ENCODE results near the gene PLCL1.

The PLCL1 gene

DNA sequence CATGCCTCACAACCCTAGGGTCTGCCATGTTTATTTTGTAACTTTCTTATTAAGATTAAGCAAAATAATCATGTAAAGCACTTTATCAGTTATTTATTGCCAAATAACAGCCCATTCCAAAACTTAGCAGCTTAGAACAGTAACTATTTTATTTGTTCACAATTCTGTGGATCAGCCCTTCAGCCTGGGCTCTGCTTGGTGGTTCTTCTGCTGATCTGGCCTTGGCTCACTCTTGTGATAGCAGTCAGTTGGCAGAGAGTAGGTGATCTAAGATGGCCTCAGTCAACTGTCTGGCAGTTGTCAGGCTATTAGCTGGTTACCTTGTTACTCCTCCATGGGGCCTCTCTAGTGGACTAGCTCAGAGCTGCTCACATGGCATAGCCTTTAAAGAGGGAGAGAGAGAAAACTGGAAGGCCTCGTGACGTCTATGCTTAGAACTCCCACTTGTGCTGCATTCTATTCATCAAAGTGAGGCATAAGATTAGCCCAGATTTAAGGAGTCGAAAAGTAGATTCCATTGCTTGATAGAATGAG is 54.3 kb downstream of the PLCL1 start:
- H3K27me3 ChIP-seq (ENCODE audit: control insufficient read depth, insufficient read depth, low read length): no peaks in the 10 kb centered on the region
- no peak overlapping the region for H3K27ac ChIP-seq (ENCODE audit: low read depth, low read length)
- H3K9ac ChIP-seq (ENCODE audit: low read length): no peak overlapping the region
- no peaks in the 10 kb centered on the region for H3K36me3 ChIP-seq (ENCODE audit: control insufficient read depth, insufficient read depth, low read length)
- H3K4me1 ChIP-seq (ENCODE audit: control insufficient read depth, insufficient read depth, low read length): 0 out of 2 replicates have a peak, but pooled peaks cover 7% of the 10 kb centered on the region
- H3K9me3 ChIP-seq (ENCODE audit: control insufficient read depth, insufficient read depth, low read depth, low read length): peaks cover 5% of the 10 kb centered on the region
- H3K4me3 ChIP-seq (ENCODE audit: low read depth, low read length): no peak overlapping the region

DNA sequence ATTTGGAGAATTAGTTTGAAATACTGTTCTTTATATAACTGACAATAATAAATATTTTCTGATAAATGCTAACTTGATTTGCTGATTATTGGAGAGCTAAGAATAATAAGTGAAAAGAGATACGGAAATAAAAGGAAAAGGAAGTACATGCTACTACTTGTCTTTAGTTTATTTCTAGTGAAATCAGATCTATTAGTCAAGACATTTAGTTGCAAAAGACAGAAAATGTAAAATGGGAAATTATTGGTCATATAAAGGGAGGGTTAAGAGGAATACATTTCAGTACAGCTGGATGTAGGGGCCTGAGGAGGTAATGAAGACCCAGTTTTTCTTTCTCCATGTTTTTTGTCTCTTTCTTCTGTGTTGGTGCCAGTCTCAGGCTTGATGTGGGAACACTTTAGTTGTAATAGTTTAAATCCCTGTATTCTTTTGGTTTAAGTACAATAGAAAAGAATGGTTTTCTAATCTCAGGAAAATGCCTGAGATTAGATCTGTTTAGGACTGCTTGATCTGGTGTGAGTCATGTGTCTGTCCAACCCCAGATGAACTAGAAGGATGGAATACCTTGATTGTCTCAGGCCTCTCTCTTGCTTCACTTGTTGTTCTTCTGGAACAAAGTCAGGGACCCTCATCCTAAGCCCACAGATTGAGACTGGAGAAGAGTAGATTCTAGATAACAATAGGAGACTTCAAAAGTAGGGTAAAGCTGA is 58.0 kb downstream of the PLCL1 start:
- Histone ChIP-seq H3K9ac (ENCODE audit: low read length) (no peak overlapping the region), H3K4me1 (ENCODE audit: control insufficient read depth, insufficient read depth, low read length) (0 out of 2 replicates have a peak, but pooled peaks cover 3% of the 10 kb centered on the region), H3K9me3 (ENCODE audit: control insufficient read depth, insufficient read depth, low read depth, low read length) (peaks cover 5% of the 10 kb centered on the region), H3K27me3 (ENCODE audit: control insufficient read depth, insufficient read depth, low read length) (no peaks in the 10 kb centered on the region), H3K36me3 (ENCODE audit: control insufficient read depth, insufficient read depth, low read length) (no peaks in the 10 kb centered on the region), H3K4me3 (ENCODE audit: low read depth, low read length) (no peak overlapping the region), H3K27ac (ENCODE audit: low read depth, low read length) (no peak overlapping the region)

DNA sequence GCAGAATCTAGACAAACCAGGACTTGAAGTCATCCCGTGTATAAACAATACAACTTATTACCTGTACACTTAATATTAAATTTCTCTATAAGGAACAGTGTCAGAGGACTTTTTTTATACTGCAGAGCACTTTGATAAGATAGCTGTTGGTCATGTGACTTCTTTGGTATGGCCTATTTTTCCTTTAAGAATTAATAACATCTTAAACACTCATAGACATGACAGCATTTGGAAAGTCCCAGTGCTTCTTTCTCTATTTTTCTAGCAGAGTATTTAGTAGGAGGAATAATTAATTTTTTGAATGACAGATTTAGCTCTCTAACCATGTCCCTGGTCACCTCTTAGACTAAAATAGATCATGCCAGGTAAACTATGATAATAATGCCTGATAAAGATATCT is 59.4 kb downstream of the PLCL1 start:
- Histone ChIP-seq H3K9ac (ENCODE audit: low read length) (no peak overlapping the region), H3K27ac (ENCODE audit: low read depth, low read length) (no peak overlapping the region), H3K9me3 (ENCODE audit: control insufficient read depth, insufficient read depth, low read depth, low read length) (peaks cover 2% of the 10 kb centered on the region), H3K4me1 (ENCODE audit: control insufficient read depth, insufficient read depth, low read length) (no peaks in the 10 kb centered on the region), H3K36me3 (ENCODE audit: control insufficient read depth, insufficient read depth, low read length) (no peaks in the 10 kb centered on the region), H3K4me3 (ENCODE audit: low read depth, low read length) (no peak overlapping the region), H3K27me3 (ENCODE audit: control insufficient read depth, insufficient read depth, low read length) (no peaks in the 10 kb centered on the region)

DNA sequence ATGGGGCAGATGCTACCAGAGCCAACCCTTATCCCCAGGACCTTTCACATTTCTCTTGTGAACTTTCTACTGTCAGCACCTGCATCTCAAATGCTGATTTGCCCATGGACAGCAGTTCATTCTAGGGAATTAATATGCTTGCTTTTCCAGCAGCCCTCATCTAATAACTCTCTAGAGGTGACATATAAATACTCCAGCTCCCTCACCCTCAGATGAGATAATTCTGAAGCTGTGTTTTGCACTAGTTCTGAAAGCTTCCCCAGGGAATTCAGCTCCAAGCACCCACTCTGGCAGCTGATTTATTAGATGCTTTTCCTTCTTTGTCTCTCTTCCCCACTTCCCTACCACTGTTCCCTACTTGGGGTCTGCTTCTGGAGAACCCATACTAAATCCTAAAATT is 62.1 kb downstream of the PLCL1 start:
- Histone ChIP-seq H3K27me3 (ENCODE audit: control insufficient read depth, insufficient read depth, low read length) (no peaks in the 10 kb centered on the region), H3K27ac (ENCODE audit: low read depth, low read length) (no peak overlapping the region), H3K9ac (ENCODE audit: low read length) (no peak overlapping the region), H3K9me3 (ENCODE audit: control insufficient read depth, insufficient read depth, low read depth, low read length) (no peaks in the 10 kb centered on the region), H3K4me1 (ENCODE audit: control insufficient read depth, insufficient read depth, low read length) (no peaks in the 10 kb centered on the region; the same call in 1 of the 2 replicates), H3K36me3 (ENCODE audit: control insufficient read depth, insufficient read depth, low read length) (no peaks in the 10 kb centered on the region), H3K4me3 (ENCODE audit: low read depth, low read length) (no peak overlapping the region)

DNA sequence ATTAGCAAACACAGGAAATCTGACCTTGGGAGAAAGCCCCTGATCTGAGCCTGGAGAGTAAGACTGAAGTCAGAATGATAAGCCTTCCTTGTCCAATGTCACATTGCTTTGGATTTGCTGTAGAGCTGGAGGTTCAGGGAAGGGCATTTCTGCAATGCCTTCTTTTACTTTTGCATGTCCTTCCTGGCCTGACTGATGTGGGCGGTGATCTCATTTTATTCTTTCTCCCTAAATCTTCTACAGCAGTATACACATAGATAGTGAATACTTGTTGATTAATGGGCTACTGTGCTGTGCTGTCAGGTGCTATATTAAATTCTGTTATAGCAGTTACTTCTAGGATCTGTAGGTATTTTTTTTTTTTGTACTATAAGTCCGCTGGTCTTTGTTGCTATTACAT is 62.6 kb downstream of the PLCL1 start:
- no peak overlapping the region for H3K27ac ChIP-seq (ENCODE audit: low read depth, low read length)
- no peaks in the 10 kb centered on the region for H3K9me3 ChIP-seq (ENCODE audit: control insufficient read depth, insufficient read depth, low read depth, low read length)
- H3K9ac ChIP-seq (ENCODE audit: low read length): no peak overlapping the region
- no peaks in the 10 kb centered on the region for H3K36me3 ChIP-seq (ENCODE audit: control insufficient read depth, insufficient read depth, low read length)
- H3K4me1 ChIP-seq (ENCODE audit: control insufficient read depth, insufficient read depth, low read length): no peaks in the 10 kb centered on the region; the same call in 1 of the 2 replicates
- H3K27me3 ChIP-seq (ENCODE audit: control insufficient read depth, insufficient read depth, low read length): no peaks in the 10 kb centered on the region
- H3K4me3 ChIP-seq (ENCODE audit: low read depth, low read length): no peak overlapping the region

DNA sequence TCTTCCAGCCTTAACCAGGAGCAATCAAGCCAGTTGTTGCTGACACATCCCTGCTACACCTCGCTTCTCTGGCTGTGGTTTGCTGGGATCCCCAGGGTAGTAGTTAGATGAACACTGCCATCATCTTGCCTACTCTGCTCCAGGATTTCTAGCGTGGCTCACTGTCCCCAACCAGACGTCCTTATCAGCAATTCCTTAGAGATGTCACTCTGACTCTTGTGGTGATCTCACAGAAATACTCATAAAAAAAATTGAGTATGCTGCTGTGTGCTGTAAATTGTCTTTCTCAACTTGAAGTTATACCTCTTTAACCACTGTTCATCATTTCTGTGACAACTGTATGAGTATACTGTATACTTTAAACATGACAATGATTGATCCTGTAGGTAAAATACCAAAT is 63.2 kb downstream of the PLCL1 start:
- Histone ChIP-seq H3K9me3 (ENCODE audit: control insufficient read depth, insufficient read depth, low read depth, low read length) (no peaks in the 10 kb centered on the region), H3K36me3 (ENCODE audit: control insufficient read depth, insufficient read depth, low read length) (no peaks in the 10 kb centered on the region), H3K9ac (ENCODE audit: low read length) (no peak overlapping the region), H3K27me3 (ENCODE audit: control insufficient read depth, insufficient read depth, low read length) (no peaks in the 10 kb centered on the region), H3K4me1 (ENCODE audit: control insufficient read depth, insufficient read depth, low read length) (no peaks in the 10 kb centered on the region; the same call in 1 of the 2 replicates), H3K27ac (ENCODE audit: low read depth, low read length) (no peak overlapping the region), H3K4me3 (ENCODE audit: low read depth, low read length) (no peak overlapping the region)

DNA sequence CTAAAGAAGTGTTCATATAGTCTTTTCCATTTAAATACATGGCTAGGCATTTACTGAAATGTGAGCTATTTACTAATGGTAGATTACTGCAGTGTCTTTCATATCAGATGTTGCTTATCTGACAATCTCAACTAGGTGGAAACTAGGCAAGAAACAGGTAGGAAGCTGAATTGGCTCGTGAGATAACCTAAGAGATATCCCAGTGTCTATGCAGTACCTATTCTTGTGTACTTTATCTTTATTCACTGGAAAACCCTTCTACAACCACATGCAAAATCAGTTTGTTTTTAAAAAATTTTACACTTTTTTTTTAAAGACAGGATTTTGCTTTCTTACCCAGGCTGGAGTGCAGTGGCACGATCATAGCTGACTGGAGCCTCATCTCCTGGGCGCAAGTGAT is 63.8 kb downstream of the PLCL1 start:
- H3K4me1 ChIP-seq (ENCODE audit: control insufficient read depth, insufficient read depth, low read length): peaks cover 3% of the 10 kb centered on the region
- H3K27ac ChIP-seq (ENCODE audit: low read depth, low read length): no peak overlapping the region

DNA sequence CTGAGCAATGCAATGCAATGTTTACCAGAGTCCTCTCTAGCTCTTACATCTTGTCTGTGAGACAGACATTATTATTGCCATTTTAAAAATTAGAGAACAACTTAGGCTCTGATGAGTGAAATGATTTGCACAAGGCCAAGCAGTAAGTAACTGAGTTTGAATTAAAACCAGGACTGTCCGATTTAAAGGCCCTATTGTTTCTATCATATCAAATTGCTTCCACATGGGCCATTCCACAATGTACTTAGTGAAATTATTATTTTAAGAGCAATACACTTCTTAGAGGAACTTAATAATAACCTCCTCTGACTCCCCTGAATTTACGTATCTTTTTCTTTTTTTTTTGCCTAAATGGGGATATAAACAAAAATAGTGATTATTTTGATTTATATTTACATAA is 64.6 kb downstream of the PLCL1 start:
- no peak overlapping the region for H3K27ac ChIP-seq (ENCODE audit: low read depth, low read length)
- no peaks in the 10 kb centered on the region for H3K27me3 ChIP-seq (ENCODE audit: control insufficient read depth, insufficient read depth, low read length)
- H3K36me3 ChIP-seq (ENCODE audit: control insufficient read depth, insufficient read depth, low read length): no peaks in the 10 kb centered on the region
- H3K9ac ChIP-seq (ENCODE audit: low read length): no peak overlapping the region
- H3K4me3 ChIP-seq (ENCODE audit: low read depth, low read length): no peak overlapping the region
- no peaks in the 10 kb centered on the region for H3K9me3 ChIP-seq (ENCODE audit: control insufficient read depth, insufficient read depth, low read depth, low read length)
- peaks cover 11% of the 10 kb centered on the region for H3K4me1 ChIP-seq (ENCODE audit: control insufficient read depth, insufficient read depth, low read length)

More for the DNA sequence above, 63.8 kb downstream of the PLCL1 start:
- H3K27me3 ChIP-seq (ENCODE audit: control insufficient read depth, insufficient read depth, low read length): no peaks in the 10 kb centered on the region
- no peaks in the 10 kb centered on the region for H3K9me3 ChIP-seq (ENCODE audit: control insufficient read depth, insufficient read depth, low read depth, low read length)
- no peaks in the 10 kb centered on the region for H3K36me3 ChIP-seq (ENCODE audit: control insufficient read depth, insufficient read depth, low read length)
- no peak overlapping the region for H3K9ac ChIP-seq (ENCODE audit: low read length)
- no peak overlapping the region for H3K4me3 ChIP-seq (ENCODE audit: low read depth, low read length)

DNA sequence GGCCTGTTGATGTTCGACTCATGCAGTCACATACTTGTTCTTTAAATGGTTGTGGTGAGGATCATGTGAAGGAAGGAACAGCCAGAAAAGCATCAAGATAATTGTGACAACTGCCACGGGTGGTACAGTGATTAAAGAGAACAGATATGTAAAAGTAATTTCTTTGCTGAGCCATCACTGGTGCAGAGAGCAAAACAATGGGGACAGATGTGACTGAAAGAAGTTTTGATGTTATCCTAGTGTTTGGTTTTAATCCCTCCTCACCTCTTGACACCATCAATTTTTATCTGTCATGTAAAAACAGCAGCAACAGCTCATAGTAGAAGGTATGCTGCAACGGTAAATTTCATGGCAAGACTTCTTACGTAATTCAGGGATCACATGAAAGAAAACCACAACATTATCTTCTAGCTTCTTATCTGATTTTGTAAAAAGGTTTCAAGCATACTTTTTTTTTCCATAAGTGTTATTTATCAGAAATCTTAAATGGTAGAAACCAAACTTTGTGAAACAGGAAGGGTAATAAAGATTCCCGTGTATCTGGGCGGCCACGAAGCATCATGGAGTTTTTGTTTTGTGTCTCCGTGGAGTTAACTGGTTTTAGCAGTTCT is 65.2 kb downstream of the PLCL1 start:
- Histone ChIP-seq H3K27ac (ENCODE audit: low read depth, low read length) (no peak overlapping the region), H3K4me1 (ENCODE audit: control insufficient read depth, insufficient read depth, low read length) (peaks cover 11% of the 10 kb centered on the region), H3K36me3 (ENCODE audit: control insufficient read depth, insufficient read depth, low read length) (no peaks in the 10 kb centered on the region), H3K9ac (ENCODE audit: low read length) (no peak overlapping the region), H3K9me3 (ENCODE audit: control insufficient read depth, insufficient read depth, low read depth, low read length) (no peaks in the 10 kb centered on the region), H3K4me3 (ENCODE audit: low read depth, low read length) (no peak overlapping the region), H3K27me3 (ENCODE audit: control insufficient read depth, insufficient read depth, low read length) (no peaks in the 10 kb centered on the region)

DNA sequence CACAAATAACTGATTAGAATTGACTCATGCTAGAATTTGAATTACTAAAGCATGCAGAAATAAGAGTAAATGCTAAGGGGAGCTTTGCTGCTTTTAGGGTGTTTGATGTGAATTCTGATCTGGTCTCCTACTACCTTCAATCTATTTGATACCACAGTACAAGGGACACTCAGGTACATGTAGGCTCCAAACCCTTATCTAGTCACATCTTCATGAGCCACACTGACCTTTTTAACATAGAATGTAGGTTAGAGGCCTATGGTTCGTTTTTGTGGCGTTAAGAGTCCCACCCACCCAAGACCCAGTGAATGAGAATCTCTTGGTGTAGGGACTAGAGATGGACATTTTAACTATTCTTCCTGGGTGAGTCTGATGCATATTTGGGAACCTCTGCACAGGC is 65.7 kb downstream of the PLCL1 start:
- no peaks in the 10 kb centered on the region for H3K9me3 ChIP-seq (ENCODE audit: control insufficient read depth, insufficient read depth, low read depth, low read length)
- no peak overlapping the region for H3K27ac ChIP-seq (ENCODE audit: low read depth, low read length)
- H3K27me3 ChIP-seq (ENCODE audit: control insufficient read depth, insufficient read depth, low read length): no peaks in the 10 kb centered on the region
- H3K9ac ChIP-seq (ENCODE audit: low read length): no peak overlapping the region
- no peaks in the 10 kb centered on the region for H3K36me3 ChIP-seq (ENCODE audit: control insufficient read depth, insufficient read depth, low read length)
- no peak overlapping the region for H3K4me3 ChIP-seq (ENCODE audit: low read depth, low read length)
- peaks cover 11% of the 10 kb centered on the region for H3K4me1 ChIP-seq (ENCODE audit: control insufficient read depth, insufficient read depth, low read length)

DNA sequence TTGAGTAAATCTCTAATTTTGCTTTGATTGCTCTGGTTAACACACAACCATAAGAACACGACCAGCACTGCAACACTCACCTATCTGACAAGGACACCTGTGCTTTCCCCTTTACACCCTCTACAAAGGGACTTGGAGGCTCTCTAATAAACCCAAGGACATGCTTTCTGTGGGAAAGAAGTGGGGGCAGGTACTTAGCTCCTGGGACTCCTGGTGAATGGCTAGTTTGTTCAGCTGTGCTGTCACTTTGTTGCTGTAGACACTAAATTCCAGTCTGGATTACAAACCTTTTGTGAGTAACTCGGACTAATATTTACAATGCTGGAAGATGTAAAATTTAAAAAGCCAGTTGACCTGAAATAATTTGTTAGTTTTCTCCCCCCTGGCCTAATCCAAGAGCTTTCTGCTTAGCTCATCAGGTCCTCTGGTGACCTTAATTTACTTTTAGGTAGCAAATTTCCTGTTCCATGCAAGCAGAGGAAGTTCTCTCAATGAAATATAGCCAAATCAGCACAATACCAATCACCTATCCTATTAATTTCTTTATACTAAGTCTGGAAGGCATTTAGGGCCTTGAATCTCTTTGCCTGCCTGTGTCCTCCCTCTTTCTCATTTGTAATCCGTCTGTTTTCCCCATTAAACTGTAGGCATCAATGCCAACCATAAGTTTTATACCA is 67.5 kb downstream of the PLCL1 start:
- Histone ChIP-seq H3K4me1 (ENCODE audit: control insufficient read depth, insufficient read depth, low read length) (peaks cover 11% of the 10 kb centered on the region), H3K9ac (ENCODE audit: low read length) (no peak overlapping the region), H3K27me3 (ENCODE audit: control insufficient read depth, insufficient read depth, low read length) (no peaks in the 10 kb centered on the region), H3K9me3 (ENCODE audit: control insufficient read depth, insufficient read depth, low read depth, low read length) (no peaks in the 10 kb centered on the region), H3K27ac (ENCODE audit: low read depth, low read length) (no peak overlapping the region), H3K36me3 (ENCODE audit: control insufficient read depth, insufficient read depth, low read length) (no peaks in the 10 kb centered on the region), H3K4me3 (ENCODE audit: low read depth, low read length) (no peak overlapping the region)
